ENCODE data around the gene TMEM140. TPM values are rescaled to one million over a fixed set of nuclear protein-coding genes. Genes with fewer than 3 reads are reported as not detected.

The TMEM140 gene
- total RNA-seq, 1 donor from 2014 or later: not detected

GRCh38 chr7:135160098-135160857, 12.4 kb downstream of the TMEM140 start:
- peaks cover 8% of the 10 kb centered on the region for H3K27me3 Mint-ChIP-seq (ENCODE audit: unreplicated experiment)
- peaks cover 30% of the 10 kb centered on the region for H3K36me3 Mint-ChIP-seq (ENCODE audit: low read depth, unreplicated experiment)
- DNase-seq (ENCODE audit: low spot score): no peak

DNA sequence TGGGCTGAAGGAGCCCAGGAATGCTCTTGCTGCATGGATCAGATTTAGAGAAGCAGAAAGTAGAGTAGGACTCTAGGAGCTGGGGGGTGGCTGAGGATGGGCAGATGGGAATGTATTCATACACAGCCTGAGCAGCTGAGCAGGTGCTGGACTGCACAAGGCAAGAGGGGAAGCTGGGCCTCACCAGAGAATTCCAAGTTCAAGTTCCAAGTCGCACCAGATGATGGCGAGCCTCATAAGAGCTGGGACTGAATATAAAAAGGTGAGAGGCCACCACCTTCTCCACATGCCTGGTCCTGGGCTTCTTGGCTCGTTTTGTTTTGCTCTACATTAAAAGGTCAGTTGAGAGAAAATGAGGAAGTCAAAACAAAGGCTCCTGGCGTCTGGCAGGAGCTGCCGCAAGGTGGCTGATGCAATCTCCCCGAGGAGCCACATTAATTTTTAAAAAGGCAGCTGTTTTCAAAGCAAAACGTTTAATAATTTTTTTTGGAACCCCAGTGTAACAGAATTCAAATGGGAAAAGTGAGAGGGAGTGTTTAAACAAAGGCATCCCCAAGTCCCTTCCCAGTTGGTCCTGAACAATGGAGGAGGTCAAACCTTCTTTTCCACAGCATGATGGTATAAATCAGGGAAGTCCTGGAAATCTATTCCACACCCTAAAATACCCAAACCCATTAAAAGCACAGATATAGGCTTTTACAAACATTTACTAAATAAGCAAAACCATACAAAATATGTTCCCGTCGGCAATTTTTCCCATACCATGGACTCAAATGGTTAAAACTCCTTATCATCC, 13.2 kb downstream of the TMEM140 start:
- Mint-ChIP-seq H3K9me3 (ENCODE audit: unreplicated experiment) (peaks cover 6% of the 10 kb centered on the region), H3K4me1 (ENCODE audit: unreplicated experiment) (peaks cover 28% of the 10 kb centered on the region), H3K27ac (ENCODE audit: unreplicated experiment) (peak overlapping the region; percentile 86), H3K36me3 (ENCODE audit: low read depth, unreplicated experiment) (peaks cover 37% of the 10 kb centered on the region), H3K27me3 (ENCODE audit: unreplicated experiment) (peaks cover 11% of the 10 kb centered on the region), H3K4me3 (ENCODE audit: unreplicated experiment) (peak overlapping the region; percentile 23)
- DNase-seq (ENCODE audit: low spot score): no peak
- TF ChIP-seq, protein P1, sequence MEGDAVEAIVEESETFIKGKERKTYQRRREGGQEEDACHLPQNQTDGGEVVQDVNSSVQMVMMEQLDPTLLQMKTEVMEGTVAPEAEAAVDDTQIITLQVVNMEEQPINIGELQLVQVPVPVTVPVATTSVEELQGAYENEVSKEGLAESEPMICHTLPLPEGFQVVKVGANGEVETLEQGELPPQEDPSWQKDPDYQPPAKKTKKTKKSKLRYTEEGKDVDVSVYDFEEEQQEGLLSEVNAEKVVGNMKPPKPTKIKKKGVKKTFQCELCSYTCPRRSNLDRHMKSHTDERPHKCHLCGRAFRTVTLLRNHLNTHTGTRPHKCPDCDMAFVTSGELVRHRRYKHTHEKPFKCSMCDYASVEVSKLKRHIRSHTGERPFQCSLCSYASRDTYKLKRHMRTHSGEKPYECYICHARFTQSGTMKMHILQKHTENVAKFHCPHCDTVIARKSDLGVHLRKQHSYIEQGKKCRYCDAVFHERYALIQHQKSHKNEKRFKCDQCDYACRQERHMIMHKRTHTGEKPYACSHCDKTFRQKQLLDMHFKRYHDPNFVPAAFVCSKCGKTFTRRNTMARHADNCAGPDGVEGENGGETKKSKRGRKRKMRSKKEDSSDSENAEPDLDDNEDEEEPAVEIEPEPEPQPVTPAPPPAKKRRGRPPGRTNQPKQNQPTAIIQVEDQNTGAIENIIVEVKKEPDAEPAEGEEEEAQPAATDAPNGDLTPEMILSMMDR (IDR thresholded peaks at IDR 0.05; ENCODE audit: unreplicated experiment): no peak

More at GRCh38 chr7:135160098-135160857, 12.4 kb downstream of the TMEM140 start:
- peaks cover 28% of the 10 kb centered on the region for H3K4me1 Mint-ChIP-seq (ENCODE audit: unreplicated experiment)
- peak overlapping the region; percentile 23 for H3K4me3 Mint-ChIP-seq (ENCODE audit: unreplicated experiment)
- TF ChIP-seq, protein P1 (IDR thresholded peaks at IDR 0.05; ENCODE audit: unreplicated experiment): no peak
- H3K9me3 Mint-ChIP-seq (ENCODE audit: unreplicated experiment): peaks cover 6% of the 10 kb centered on the region
- peak overlapping the region; percentile 86 for H3K27ac Mint-ChIP-seq (ENCODE audit: unreplicated experiment)

DNA sequence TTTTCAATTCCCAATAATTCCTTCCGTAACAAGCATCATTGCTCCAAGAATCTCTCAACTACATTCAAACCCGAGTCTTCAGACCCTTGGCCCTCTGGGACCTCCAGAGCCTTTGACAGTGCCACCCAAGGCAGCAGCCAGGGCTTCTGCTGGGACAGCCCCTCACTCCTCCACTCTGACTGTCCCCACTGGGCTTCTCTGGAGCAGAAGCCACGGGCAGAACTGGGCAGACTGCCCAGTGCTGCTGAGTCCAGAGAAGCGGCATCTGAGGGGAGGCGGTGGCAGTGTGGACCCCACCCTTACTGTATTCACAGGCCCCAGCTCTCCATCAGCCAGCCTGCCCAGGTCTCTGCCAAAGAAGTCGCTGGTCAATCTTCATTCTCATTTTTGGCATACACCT, 13.8 kb downstream of the TMEM140 start:
- peaks cover 44% of the 10 kb centered on the region for H3K36me3 Mint-ChIP-seq (ENCODE audit: low read depth, unreplicated experiment)
- peaks cover 12% of the 10 kb centered on the region for H3K27me3 Mint-ChIP-seq (ENCODE audit: unreplicated experiment)
- peaks cover 6% of the 10 kb centered on the region for H3K9me3 Mint-ChIP-seq (ENCODE audit: unreplicated experiment)
- H3K4me1 Mint-ChIP-seq (ENCODE audit: unreplicated experiment): peaks cover 32% of the 10 kb centered on the region
- H3K27ac Mint-ChIP-seq (ENCODE audit: unreplicated experiment): peak overlapping the region; percentile 86
- TF ChIP-seq, protein P1 (IDR thresholded peaks at IDR 0.05; ENCODE audit: unreplicated experiment): no peak
- H3K4me3 Mint-ChIP-seq (ENCODE audit: unreplicated experiment): no peak overlapping the region
- DNase-seq (ENCODE audit: low spot score): no peak

DNA sequence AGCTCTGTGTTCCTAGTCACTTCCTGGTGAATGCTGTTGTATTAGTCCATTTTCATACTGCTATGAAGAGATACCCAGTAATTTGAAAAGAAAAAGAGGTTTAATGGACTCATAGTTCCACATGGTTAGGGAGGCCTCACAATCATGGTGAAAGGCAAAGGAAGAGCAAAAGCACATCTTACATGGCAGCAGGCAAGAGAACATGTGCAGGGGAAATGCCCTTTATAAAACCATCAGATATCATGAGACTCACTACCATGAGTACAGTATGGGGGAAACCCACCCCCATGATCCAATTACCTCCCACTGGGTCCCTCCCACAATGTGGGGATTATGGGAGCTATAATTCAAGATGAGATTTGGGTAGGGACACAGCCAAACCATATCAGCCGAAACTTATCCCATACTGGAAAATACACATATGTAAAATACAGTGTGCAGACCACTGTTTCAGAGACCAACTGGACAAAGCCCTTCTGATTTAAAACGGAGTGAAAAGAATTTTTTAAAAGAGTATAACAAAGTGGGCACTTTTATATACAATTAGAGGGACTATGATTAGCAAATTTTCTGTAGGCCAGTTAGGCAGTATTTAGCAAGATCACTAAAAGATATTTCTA, 14.6 kb downstream of the TMEM140 start:
- TF ChIP-seq, protein P1 (IDR thresholded peaks at IDR 0.05; ENCODE audit: unreplicated experiment): no peak

More for the DNA sequence above, 14.6 kb downstream of the TMEM140 start:
- Mint-ChIP-seq H3K27me3 (ENCODE audit: unreplicated experiment) (peaks cover 17% of the 10 kb centered on the region), H3K4me1 (ENCODE audit: unreplicated experiment) (peaks cover 36% of the 10 kb centered on the region), H3K9me3 (ENCODE audit: unreplicated experiment) (peaks cover 6% of the 10 kb centered on the region), H3K4me3 (ENCODE audit: unreplicated experiment) (peak overlapping the region; percentile 54), H3K36me3 (ENCODE audit: low read depth, unreplicated experiment) (peaks cover 45% of the 10 kb centered on the region), H3K27ac (ENCODE audit: unreplicated experiment) (no peak overlapping the region)
- DNase-seq (ENCODE audit: low spot score): no peak

Data from endothelial cell (in vitro differentiated cells).